GM19455 (cell line): Measurements from ENCODE around the gene CACNA1C.

Experiments used
- ATAC-seq: cut with Tn5 transposase; IDR thresholded peaks from one replicate; pipeline ENCODE4 v1.9.1; 2021; ENCODE audit not compliant: unreplicated experiment

CACNA1C gene

GRCh38 chr12:2607881-2608607 is 555.3 kb downstream of the CACNA1C start:
- ATAC-seq: no peak

- no peak for ATAC-seq
These were observed 555.8 kb downstream of the CACNA1C start for GRCh38 chr12:2608608-2608945.

- no peak for ATAC-seq
These were observed 556.2 kb downstream of the CACNA1C start for GRCh38 chr12:2609020-2609419.

- ATAC-seq: no peak
These were observed 557.6 kb downstream of the CACNA1C start for GRCh38 chr12:2610358-2610757.

- ATAC-seq: no peak
These were observed 560.7 kb downstream of the CACNA1C start for GRCh38 chr12:2613326-2614073.

- ATAC-seq: no peak
These were observed 561.6 kb downstream of the CACNA1C start for GRCh38 chr12:2614341-2614740.

GRCh38 chr12:2615665-2616402 is 563.0 kb downstream of the CACNA1C start:
- ATAC-seq: no peak

GRCh38 chr12:2616763-2617162 is 564.0 kb downstream of the CACNA1C start:
- no peak for ATAC-seq

- no peak for ATAC-seq
These were observed 564.6 kb downstream of the CACNA1C start for GRCh38 chr12:2617365-2617764.

GRCh38 chr12:2618291-2618995 is 565.7 kb downstream of the CACNA1C start:
- ATAC-seq: no peak

- ATAC-seq: no peak
These were observed 566.3 kb downstream of the CACNA1C start for GRCh38 chr12:2619136-2619535.

- no peak for ATAC-seq
These were observed 569.7 kb downstream of the CACNA1C start for GRCh38 chr12:2622460-2622859.

GRCh38 chr12:2623472-2623871 is 570.7 kb downstream of the CACNA1C start:
- no peak for ATAC-seq

- ATAC-seq: no peak
These were observed 571.9 kb downstream of the CACNA1C start for GRCh38 chr12:2624543-2625288.

GRCh38 chr12:2625289-2625612 is 572.5 kb downstream of the CACNA1C start:
- ATAC-seq: no peak

GRCh38 chr12:2627076-2627834 is 574.5 kb downstream of the CACNA1C start:
- no peak for ATAC-seq

- ATAC-seq: no peak
These were observed 575.0 kb downstream of the CACNA1C start for GRCh38 chr12:2627835-2628191.

- ATAC-seq: no peak
These were observed 575.6 kb downstream of the CACNA1C start for GRCh38 chr12:2628401-2628800.

- no peak for ATAC-seq
These were observed 576.3 kb downstream of the CACNA1C start for GRCh38 chr12:2629051-2629450.
